ENCODE results near the gene TMEM242. TPM values are rescaled to one million over a fixed set of nuclear protein-coding genes. Genes with fewer than 3 reads are reported as not detected.
A peak's percentile ranks its signal among the peaks of the same experiment; 100 is the strongest.
"Not testable (repeated sequence)": the region's sequence is repeated elsewhere in the genome, so short reads cannot be mapped to it uniquely, and the experiment has no call there.

Gene TMEM242
- total RNA-seq, 1 donor from 2014 or later: 12.4 TPM

- DNase-seq (ENCODE audit: low spot score, unreplicated experiment): no peak
- H3K36me3 Mint-ChIP-seq (ENCODE audit: insufficient read depth): no peaks in the 10 kb centered on the region
These were observed 16.1 kb upstream of the TMEM242 start for GRCh38 chr6:157339432-157339831.

GRCh38 chr6:157337751-157338150, 14.4 kb upstream of the TMEM242 start:
- Mint-ChIP-seq H3K4me1 (ENCODE audit: low read depth) (no peaks in the 10 kb centered on the region), H3K4me3 (ENCODE audit: low read depth) (no peak overlapping the region), H3K27me3 (peaks cover 18% of the 10 kb centered on the region), H3K9me3 (ENCODE audit: low read depth) (no peaks in the 10 kb centered on the region), H3K36me3 (ENCODE audit: insufficient read depth) (no peaks in the 10 kb centered on the region), H3K27ac (no peak overlapping the region)
- DNase-seq (ENCODE audit: low spot score, unreplicated experiment): no peak
- TF ChIP-seq CTCF (IDR thresholded peaks at IDR 0.05; ENCODE audit: unreplicated experiment): no peak

More at GRCh38 chr6:157339432-157339831, 16.1 kb upstream of the TMEM242 start:
- no peaks in the 10 kb centered on the region for H3K4me1 Mint-ChIP-seq (ENCODE audit: low read depth)
- no peak overlapping the region for H3K4me3 Mint-ChIP-seq (ENCODE audit: low read depth)
- TF ChIP-seq CTCF (IDR thresholded peaks at IDR 0.05; ENCODE audit: unreplicated experiment): no peak
- no peak overlapping the region for H3K27ac Mint-ChIP-seq
- H3K9me3 Mint-ChIP-seq (ENCODE audit: low read depth): no peaks in the 10 kb centered on the region
- peaks cover 13% of the 10 kb centered on the region for H3K27me3 Mint-ChIP-seq

GRCh38 chr6:157337276-157337675, 14.0 kb upstream of the TMEM242 start:
- H3K27ac Mint-ChIP-seq; H3K4me3 Mint-ChIP-seq (ENCODE audit: low read depth); H3K4me1 Mint-ChIP-seq (ENCODE audit: low read depth); H3K36me3 Mint-ChIP-seq (ENCODE audit: insufficient read depth); H3K9me3 Mint-ChIP-seq (ENCODE audit: low read depth); DNase-seq (ENCODE audit: low spot score, unreplicated experiment): not testable (repeated sequence)
- peaks cover 22% of the 10 kb centered on the region for H3K27me3 Mint-ChIP-seq

GRCh38 chr6:157335829-157336228, 12.5 kb upstream of the TMEM242 start:
- no peaks in the 10 kb centered on the region for H3K9me3 Mint-ChIP-seq (ENCODE audit: low read depth)
- TF ChIP-seq CTCF (IDR thresholded peaks at IDR 0.05; ENCODE audit: unreplicated experiment): no peak
- H3K4me3 Mint-ChIP-seq (ENCODE audit: low read depth): no peak overlapping the region
- H3K4me1 Mint-ChIP-seq (ENCODE audit: low read depth): no peaks in the 10 kb centered on the region
- no peak for DNase-seq (ENCODE audit: low spot score, unreplicated experiment)
- H3K36me3 Mint-ChIP-seq (ENCODE audit: insufficient read depth): no peaks in the 10 kb centered on the region
- peaks cover 32% of the 10 kb centered on the region for H3K27me3 Mint-ChIP-seq
- H3K27ac Mint-ChIP-seq: peak overlapping the region; percentile 54

- Mint-ChIP-seq H3K36me3 (ENCODE audit: insufficient read depth) (no peaks in the 10 kb centered on the region), H3K27me3 (peaks cover 42% of the 10 kb centered on the region), H3K27ac (no peak overlapping the region), H3K4me3 (ENCODE audit: low read depth) (no peak overlapping the region), H3K4me1 (ENCODE audit: low read depth) (no peaks in the 10 kb centered on the region), H3K9me3 (ENCODE audit: low read depth) (no peaks in the 10 kb centered on the region)
- no peak for DNase-seq (ENCODE audit: low spot score, unreplicated experiment)
- TF ChIP-seq CTCF (IDR thresholded peaks at IDR 0.05; ENCODE audit: unreplicated experiment): no peak
These were observed 10.6 kb upstream of the TMEM242 start for GRCh38 chr6:157333956-157334355.

- no peak for TF ChIP-seq CTCF (IDR thresholded peaks at IDR 0.05; ENCODE audit: unreplicated experiment)
- Mint-ChIP-seq H3K27me3 (peaks cover 43% of the 10 kb centered on the region), H3K27ac (no peak overlapping the region), H3K4me1 (ENCODE audit: low read depth) (no peaks in the 10 kb centered on the region), H3K4me3 (ENCODE audit: low read depth) (no peak overlapping the region), H3K36me3 (ENCODE audit: insufficient read depth) (no peaks in the 10 kb centered on the region), H3K9me3 (ENCODE audit: low read depth) (no peaks in the 10 kb centered on the region)
- DNase-seq (ENCODE audit: low spot score, unreplicated experiment): no peak
These were observed 10.2 kb upstream of the TMEM242 start for GRCh38 chr6:157333537-157333936.

All from progenitor cell of endocrine pancreas (in vitro differentiated cells).